SK-N-SH treated with all-trans-retinoic acid at 6 μM for 48 hours (cell line): ENCODE data around the gene TTC23L.

ENCODE experiments used
- ATAC-seq: fragments of 200-7000 bp; cut with Tn5 transposase; 3 replicates; pipeline ENCODE4 v1.9.1; 2020; ENCODE audit warnings: mild to moderate bottlenecking, moderate library complexity
- ARNTL ChIP-seq: fragments of 450-650 bp; formaldehyde crosslinking; IDR thresholded peaks from 2 replicates; pipeline ENCODE4 v1.5.0; 2020; ENCODE audit warnings: low read depth, mild to moderate bottlenecking, moderate library complexity, borderline replicate concordance
- ESRRG ChIP-seq: fragments of 250-450 bp; sonication (Bioruptor Pico); IDR thresholded peaks from 2 replicates; pipeline ENCODE4 v1.6.1; 2021; ENCODE audit warnings: mild to moderate bottlenecking
- GLIS3 ChIP-seq: fragments of 250-450 bp; sonication (Bioruptor Pico); IDR thresholded peaks from 2 replicates; pipeline ENCODE4 v1.5.0; 2020; ENCODE audit warnings: mild to moderate bottlenecking, moderate library complexity
- ISL1 ChIP-seq: fragments of 250-450 bp; sonication (Bioruptor Pico); IDR thresholded peaks from 2 replicates; pipeline ENCODE4 v2.1.2; 2022; ENCODE audit warnings: mild to moderate bottlenecking, moderate library complexity
- OSR1 ChIP-seq: fragments of 250-450 bp; sonication (Bioruptor Pico); IDR thresholded peaks from 2 replicates; pipeline ENCODE4 v1.8.0; 2022; ENCODE audit warnings: moderate library complexity, mild to moderate bottlenecking, inconsistent platforms
- PPARA ChIP-seq: fragments of 250-450 bp; sonication (Bioruptor Pico); IDR thresholded peaks from 2 replicates; pipeline ENCODE4 v1.5.0; 2020; ENCODE audit warnings: mild to moderate bottlenecking, borderline replicate concordance
- SNAI2 ChIP-seq: fragments of 250-450 bp; sonication (Bioruptor Pico); IDR thresholded peaks from 2 replicates; pipeline ENCODE4 v1.5.0; 2020; ENCODE audit warnings: mild to moderate bottlenecking, moderate library complexity
- TCF4 ChIP-seq: fragments of 250-450 bp; sonication (Bioruptor Pico); IDR thresholded peaks from 2 replicates; pipeline ENCODE4 v1.8.0; 2021; ENCODE audit warnings: mild to moderate bottlenecking, moderate library complexity, borderline replicate concordance
- TOX ChIP-seq: fragments of 250-450 bp; sonication (Bioruptor Pico); IDR thresholded peaks from 2 replicates; pipeline ENCODE4 v1.8.0; 2021; ENCODE audit warnings: mild to moderate bottlenecking, moderate library complexity, borderline replicate concordance
- ZC3H10 ChIP-seq: fragments of 250-450 bp; sonication (Bioruptor Pico); IDR thresholded peaks from 2 replicates; pipeline ENCODE4 v1.5.1; 2021; ENCODE audit warnings: mild to moderate bottlenecking, moderate library complexity
- ZFP3 ChIP-seq: fragments of 250-450 bp; sonication (Bioruptor Pico); IDR thresholded peaks from 2 replicates; pipeline ENCODE4 v1.5.0; 2020; ENCODE audit warnings: mild to moderate bottlenecking, moderate library complexity
- ZFP30 ChIP-seq: fragments of 450-650 bp; formaldehyde crosslinking; IDR thresholded peaks from 2 replicates; pipeline ENCODE4 v1.5.0; 2022; ENCODE audit warnings: mild to moderate bottlenecking, moderate library complexity
- ZNF565 ChIP-seq: fragments of 450-650 bp; formaldehyde crosslinking; conservative IDR thresholded peaks from 2 replicates; pipeline ENCODE4 v1.5.0; 2020; ENCODE audit warnings: low read depth, mild to moderate bottlenecking, moderate library complexity
- ZNF70 ChIP-seq: fragments of 450-650 bp; formaldehyde crosslinking; IDR thresholded peaks from 2 replicates; pipeline ENCODE4 v1.5.0; 2020; ENCODE audit warnings: mild to moderate bottlenecking, moderate library complexity
- ZNF8 ChIP-seq: fragments of 450-650 bp; formaldehyde crosslinking; IDR thresholded peaks from 2 replicates; pipeline ENCODE4 v1.5.0; 2020; ENCODE audit warnings: mild to moderate bottlenecking, moderate library complexity
- TF ChIP-seq, protein P1 (sequence below): fragments of 250-450 bp; sonication (Bioruptor Pico); IDR thresholded peaks from 2 replicates; pipeline ENCODE4 v1.8.0; 2020; ENCODE audit warnings: mild to moderate bottlenecking, moderate library complexity, borderline replicate concordance
- TF ChIP-seq, protein P2 (sequence below): fragments of 250-450 bp; sonication (Bioruptor Pico); IDR thresholded peaks from 2 replicates; pipeline ENCODE4 v1.5.1; 2021; ENCODE audit warnings: mild to moderate bottlenecking, moderate library complexity
- TF ChIP-seq, protein P3 (sequence below): fragments of 250-450 bp; sonication (Bioruptor Pico); IDR thresholded peaks from 2 replicates; pipeline ENCODE4 v1.8.0; 2021; ENCODE audit warnings: low read depth, mild to moderate bottlenecking, moderate library complexity, borderline replicate concordance
- TF ChIP-seq, protein P4 (sequence below): fragments of 250-450 bp; sonication (Bioruptor Pico); IDR thresholded peaks from 2 replicates; pipeline ENCODE4 v1.5.0; 2020; ENCODE audit warnings: mild to moderate bottlenecking, moderate library complexity

TTC23L gene

DNA sequence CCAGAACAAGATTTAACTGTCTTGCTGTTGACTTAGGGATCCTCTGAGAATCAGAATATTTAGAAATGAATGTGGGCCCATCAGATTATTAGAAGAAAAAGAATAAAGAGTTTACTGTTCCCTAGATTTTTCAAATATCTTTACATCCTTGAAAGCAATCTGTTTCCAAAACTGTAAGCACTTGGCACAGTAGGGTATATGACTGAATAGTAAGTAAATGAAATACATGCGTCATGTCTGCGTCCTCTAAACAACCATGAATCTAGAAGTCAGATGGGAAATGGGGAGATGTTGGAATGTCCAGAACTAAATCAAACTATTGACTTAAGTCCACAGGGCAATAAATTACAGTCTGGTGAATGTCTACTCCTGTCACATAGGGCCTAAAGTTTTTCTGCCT is 26.1 kb downstream of the TTC23L start:
- TF ChIP-seq TOX (no peak), OSR1 (no peak), ZNF565 (no peak), ZFP3 (CRISPR knock-in tag) (no peak), TCF4 (CRISPR knock-in tag) (no peak)
- no peak for ATAC-seq

DNA sequence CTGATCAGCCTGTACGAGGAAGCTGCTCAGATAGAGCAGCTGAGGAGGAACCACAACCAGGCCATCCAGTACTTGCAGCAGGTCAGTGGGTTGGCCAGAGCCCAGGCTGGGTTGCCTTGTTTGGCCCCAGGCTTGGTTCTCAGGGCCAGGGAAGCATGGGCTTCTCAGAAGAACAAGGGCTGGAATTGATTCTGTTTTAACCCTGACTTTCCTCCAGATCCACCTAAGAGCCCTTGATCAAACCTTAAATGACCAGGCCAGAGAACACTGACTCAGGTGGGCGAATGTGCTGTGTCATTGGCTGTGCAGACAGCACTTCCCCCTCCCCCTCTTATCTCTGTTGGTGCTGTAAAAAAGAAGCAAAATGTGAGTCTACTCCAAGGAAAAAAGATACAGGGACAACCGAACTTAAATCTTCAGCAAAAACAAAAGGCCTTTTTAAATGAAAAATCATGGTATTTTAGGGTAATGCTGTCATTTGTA is 28.1 kb downstream of the TTC23L start:
- TF ChIP-seq ZFP30 (CRISPR knock-in tag) (no peak), OSR1 (no peak), ZFP3 (CRISPR knock-in tag) (no peak), ZNF8 (CRISPR knock-in tag) (no peak), ARNTL (no peak), ISL1 (CRISPR knock-in tag) (no peak)
- TF ChIP-seq, protein P1, sequence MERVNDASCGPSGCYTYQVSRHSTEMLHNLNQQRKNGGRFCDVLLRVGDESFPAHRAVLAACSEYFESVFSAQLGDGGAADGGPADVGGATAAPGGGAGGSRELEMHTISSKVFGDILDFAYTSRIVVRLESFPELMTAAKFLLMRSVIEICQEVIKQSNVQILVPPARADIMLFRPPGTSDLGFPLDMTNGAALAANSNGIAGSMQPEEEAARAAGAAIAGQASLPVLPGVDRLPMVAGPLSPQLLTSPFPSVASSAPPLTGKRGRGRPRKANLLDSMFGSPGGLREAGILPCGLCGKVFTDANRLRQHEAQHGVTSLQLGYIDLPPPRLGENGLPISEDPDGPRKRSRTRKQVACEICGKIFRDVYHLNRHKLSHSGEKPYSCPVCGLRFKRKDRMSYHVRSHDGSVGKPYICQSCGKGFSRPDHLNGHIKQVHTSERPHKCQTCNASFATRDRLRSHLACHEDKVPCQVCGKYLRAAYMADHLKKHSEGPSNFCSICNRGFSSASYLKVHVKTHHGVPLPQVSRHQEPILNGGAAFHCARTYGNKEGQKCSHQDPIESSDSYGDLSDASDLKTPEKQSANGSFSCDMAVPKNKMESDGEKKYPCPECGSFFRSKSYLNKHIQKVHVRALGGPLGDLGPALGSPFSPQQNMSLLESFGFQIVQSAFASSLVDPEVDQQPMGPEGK: no peak
- TF ChIP-seq, protein P2, sequence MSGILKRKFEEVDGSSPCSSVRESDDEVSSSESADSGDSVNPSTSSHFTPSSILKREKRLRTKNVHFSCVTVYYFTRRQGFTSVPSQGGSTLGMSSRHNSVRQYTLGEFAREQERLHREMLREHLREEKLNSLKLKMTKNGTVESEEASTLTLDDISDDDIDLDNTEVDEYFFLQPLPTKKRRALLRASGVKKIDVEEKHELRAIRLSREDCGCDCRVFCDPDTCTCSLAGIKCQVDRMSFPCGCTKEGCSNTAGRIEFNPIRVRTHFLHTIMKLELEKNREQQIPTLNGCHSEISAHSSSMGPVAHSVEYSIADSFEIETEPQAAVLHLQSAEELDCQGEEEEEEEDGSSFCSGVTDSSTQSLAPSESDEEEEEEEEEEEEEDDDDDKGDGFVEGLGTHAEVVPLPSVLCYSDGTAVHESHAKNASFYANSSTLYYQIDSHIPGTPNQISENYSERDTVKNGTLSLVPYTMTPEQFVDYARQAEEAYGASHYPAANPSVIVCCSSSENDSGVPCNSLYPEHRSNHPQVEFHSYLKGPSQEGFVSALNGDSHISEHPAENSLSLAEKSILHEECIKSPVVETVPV (CRISPR knock-in tag): no peak
- TF ChIP-seq, all 23 proteins: peak for 0
- ATAC-seq: no peak

DNA sequence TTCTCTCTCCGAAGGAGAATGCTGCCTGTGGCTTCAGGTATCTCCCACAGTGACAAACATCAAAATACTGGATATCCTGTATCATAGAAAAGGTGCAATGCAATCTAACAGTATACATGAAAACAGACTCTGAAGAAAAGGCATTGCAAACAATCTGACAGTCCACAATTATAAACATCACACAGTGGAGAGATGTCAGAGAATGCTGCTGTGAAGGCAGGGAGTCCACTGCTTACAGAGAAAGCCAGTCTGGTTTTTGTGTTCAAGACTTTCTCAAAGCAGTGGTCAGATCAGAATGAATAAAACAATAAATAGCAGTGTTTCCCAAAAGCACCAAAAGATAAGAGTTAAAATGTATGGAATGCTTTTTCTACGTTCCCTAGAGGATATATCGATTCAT is 28.7 kb downstream of the TTC23L start:
- TF ChIP-seq ZC3H10 (CRISPR knock-in tag) (no peak), GLIS3 (CRISPR knock-in tag) (no peak), ZFP30 (CRISPR knock-in tag) (no peak)
- TF ChIP-seq, protein P3, sequence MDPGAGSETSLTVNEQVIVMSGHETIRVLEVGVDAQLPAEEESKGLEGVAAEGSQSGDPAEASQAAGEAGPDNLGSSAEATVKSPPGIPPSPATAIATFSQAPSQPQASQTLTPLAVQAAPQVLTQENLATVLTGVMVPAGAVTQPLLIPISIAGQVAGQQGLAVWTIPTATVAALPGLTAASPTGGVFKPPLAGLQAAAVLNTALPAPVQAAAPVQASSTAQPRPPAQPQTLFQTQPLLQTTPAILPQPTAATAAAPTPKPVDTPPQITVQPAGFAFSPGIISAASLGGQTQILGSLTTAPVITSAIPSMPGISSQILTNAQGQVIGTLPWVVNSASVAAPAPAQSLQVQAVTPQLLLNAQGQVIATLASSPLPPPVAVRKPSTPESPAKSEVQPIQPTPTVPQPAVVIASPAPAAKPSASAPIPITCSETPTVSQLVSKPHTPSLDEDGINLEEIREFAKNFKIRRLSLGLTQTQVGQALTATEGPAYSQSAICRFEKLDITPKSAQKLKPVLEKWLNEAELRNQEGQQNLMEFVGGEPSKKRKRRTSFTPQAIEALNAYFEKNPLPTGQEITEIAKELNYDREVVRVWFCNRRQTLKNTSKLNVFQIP (CRISPR knock-in tag): no peak
- no peak for ATAC-seq

DNA sequence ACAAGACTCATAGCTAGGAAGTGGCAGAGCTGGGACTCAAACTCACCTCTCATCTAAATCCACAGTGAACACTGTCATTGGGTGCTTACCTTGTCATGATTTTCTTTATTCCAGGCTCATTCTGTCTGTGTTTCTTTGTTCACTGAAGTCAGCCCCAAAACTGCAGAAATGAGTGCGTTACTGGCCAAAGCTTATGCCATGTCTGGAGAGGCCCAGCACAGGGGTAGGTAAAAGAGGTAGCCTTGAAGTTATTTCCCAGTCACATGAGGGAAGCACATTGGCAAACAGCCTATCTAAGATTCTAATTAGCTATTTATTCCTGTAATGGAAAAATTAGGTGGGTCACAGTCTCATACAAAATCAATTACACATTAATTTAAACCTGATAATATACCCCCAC is 29.8 kb downstream of the TTC23L start:
- TF ChIP-seq ZNF565: no peak
- TF ChIP-seq ZNF70 (CRISPR knock-in tag): no peak
- no peak for TF ChIP-seq ZFP3 (CRISPR knock-in tag)
- TF ChIP-seq ESRRG (CRISPR knock-in tag): no peak
- TF ChIP-seq, protein P4, sequence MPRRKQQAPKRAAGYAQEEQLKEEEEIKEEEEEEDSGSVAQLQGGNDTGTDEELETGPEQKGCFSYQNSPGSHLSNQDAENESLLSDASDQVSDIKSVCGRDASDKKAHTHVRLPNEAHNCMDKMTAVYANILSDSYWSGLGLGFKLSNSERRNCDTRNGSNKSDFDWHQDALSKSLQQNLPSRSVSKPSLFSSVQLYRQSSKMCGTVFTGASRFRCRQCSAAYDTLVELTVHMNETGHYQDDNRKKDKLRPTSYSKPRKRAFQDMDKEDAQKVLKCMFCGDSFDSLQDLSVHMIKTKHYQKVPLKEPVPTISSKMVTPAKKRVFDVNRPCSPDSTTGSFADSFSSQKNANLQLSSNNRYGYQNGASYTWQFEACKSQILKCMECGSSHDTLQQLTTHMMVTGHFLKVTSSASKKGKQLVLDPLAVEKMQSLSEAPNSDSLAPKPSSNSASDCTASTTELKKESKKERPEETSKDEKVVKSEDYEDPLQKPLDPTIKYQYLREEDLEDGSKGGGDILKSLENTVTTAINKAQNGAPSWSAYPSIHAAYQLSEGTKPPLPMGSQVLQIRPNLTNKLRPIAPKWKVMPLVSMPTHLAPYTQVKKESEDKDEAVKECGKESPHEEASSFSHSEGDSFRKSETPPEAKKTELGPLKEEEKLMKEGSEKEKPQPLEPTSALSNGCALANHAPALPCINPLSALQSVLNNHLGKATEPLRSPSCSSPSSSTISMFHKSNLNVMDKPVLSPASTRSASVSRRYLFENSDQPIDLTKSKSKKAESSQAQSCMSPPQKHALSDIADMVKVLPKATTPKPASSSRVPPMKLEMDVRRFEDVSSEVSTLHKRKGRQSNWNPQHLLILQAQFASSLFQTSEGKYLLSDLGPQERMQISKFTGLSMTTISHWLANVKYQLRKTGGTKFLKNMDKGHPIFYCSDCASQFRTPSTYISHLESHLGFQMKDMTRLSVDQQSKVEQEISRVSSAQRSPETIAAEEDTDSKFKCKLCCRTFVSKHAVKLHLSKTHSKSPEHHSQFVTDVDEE (CRISPR knock-in tag): no peak
- no peak for TF ChIP-seq ISL1 (CRISPR knock-in tag)
- TF ChIP-seq SNAI2 (CRISPR knock-in tag): no peak
- no peak for TF ChIP-seq PPARA (CRISPR knock-in tag)
- TF ChIP-seq, protein P3 (CRISPR knock-in tag): no peak
- TF ChIP-seq TOX: no peak
- ATAC-seq: no peak
